ENCODE data around the gene SOX6. TPM values are rescaled to one million over a fixed set of nuclear protein-coding genes. Genes with fewer than 3 reads are reported as not detected.

SOX6 gene
- total RNA-seq, 1 donor from 2014 or later, result 24.9 TPM

DNA sequence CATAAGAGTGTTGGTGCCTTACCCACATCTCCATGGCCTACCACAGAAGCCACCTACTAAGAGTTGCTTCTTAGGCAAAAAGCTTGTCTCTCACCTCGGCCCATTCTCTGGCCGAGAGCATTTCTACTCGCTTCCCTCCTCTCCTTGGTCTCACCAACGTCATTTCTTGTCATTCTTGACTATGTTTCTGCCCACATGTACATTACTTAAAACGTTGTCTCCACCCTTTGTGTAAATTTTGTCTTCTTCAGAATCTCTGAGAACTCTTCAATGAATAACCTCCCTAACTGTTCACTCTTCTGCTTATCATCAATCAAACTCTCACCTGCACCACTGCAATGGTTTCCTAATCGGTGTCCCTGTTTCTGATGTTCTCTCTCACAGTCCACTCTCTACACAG, 20.1 kb downstream of the SOX6 start:
- Mint-ChIP-seq H3K4me1 (ENCODE audit: unreplicated experiment) (peaks cover 9% of the 10 kb centered on the region), H3K36me3 (no peaks in the 10 kb centered on the region), H3K27me3 (no peaks in the 10 kb centered on the region), H3K27ac (no peak overlapping the region), H3K4me3 (no peak overlapping the region), H3K9me3 (no peaks in the 10 kb centered on the region)
- TF ChIP-seq, protein P1, sequence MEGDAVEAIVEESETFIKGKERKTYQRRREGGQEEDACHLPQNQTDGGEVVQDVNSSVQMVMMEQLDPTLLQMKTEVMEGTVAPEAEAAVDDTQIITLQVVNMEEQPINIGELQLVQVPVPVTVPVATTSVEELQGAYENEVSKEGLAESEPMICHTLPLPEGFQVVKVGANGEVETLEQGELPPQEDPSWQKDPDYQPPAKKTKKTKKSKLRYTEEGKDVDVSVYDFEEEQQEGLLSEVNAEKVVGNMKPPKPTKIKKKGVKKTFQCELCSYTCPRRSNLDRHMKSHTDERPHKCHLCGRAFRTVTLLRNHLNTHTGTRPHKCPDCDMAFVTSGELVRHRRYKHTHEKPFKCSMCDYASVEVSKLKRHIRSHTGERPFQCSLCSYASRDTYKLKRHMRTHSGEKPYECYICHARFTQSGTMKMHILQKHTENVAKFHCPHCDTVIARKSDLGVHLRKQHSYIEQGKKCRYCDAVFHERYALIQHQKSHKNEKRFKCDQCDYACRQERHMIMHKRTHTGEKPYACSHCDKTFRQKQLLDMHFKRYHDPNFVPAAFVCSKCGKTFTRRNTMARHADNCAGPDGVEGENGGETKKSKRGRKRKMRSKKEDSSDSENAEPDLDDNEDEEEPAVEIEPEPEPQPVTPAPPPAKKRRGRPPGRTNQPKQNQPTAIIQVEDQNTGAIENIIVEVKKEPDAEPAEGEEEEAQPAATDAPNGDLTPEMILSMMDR (conservative IDR thresholded peaks at IDR 0.05), result no peak
- no peak for DNase-seq (ENCODE audit: extremely low spot score, unreplicated experiment)

DNA sequence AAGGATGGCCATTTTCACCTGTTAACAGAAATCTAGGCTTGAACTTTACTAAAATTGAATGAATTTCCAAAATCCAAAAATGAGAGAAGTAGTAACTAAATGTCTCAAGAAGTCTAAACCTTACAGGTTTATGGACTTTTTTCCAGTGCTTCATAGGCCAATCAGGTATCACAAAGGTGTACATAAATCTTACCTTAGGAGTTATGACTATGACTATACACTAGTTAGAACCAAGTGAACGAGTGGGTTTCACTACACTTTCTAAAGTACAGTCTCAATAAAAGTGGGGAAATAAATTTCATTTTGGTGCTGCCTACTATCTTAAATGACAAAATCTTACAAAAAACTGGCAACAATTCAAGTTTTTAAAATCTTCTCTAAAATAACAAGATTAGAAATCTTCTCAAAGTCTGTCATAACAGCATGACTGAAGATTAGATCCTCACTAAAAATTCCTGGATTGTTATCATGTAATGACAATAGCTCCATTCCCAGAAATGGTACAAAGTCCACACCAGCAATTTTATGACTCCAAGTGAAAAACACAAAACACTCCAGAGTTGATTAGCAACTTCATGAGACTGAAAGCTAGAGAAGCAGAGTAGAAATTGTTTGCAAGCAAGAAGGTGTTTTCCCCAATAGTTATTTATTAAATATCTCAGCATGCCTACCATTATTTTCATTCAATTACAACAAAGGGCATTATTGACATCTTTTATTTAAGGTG, 20.9 kb downstream of the SOX6 start:
- H3K4me1 Mint-ChIP-seq (ENCODE audit: unreplicated experiment), result peaks cover 9% of the 10 kb centered on the region
- no peak overlapping the region for H3K27ac Mint-ChIP-seq
- H3K9me3 Mint-ChIP-seq, result no peaks in the 10 kb centered on the region
- no peaks in the 10 kb centered on the region for H3K27me3 Mint-ChIP-seq
- no peak overlapping the region for H3K4me3 Mint-ChIP-seq
- TF ChIP-seq, protein P1 (conservative IDR thresholded peaks at IDR 0.05), result no peak
- no peak for DNase-seq (ENCODE audit: extremely low spot score, unreplicated experiment)
- no peaks in the 10 kb centered on the region for H3K36me3 Mint-ChIP-seq

DNA sequence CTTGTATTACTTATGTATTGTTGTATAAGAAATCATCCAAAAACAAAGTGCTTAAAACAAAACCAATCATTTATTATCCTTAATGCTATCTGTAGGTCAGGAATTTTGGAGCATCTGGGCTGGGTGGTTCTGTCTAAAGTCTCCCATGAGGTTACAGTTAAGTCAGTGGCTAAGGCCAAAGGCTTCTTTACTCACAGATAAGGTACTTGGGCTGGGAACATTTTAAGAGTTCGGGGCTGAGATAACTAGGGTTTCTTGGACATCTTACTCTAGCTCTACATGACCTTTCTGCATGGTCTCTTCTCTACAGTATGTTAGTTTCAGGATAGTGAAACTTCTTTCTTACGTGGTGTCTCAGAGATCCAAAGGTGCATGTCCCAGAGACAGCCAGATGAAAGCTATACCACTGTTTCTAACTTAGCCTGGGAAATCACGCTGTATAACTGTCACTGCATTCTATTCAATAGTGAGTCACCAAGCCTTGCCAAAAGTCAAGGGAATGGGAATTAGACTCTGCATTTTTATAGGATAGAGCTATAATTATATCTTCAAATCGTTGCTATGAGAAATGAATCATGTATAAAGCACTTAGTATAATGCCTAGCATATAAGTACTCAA, 29.6 kb downstream of the SOX6 start:
- Mint-ChIP-seq H3K36me3 (no peaks in the 10 kb centered on the region), H3K4me3 (no peak overlapping the region), H3K4me1 (ENCODE audit: unreplicated experiment) (no peaks in the 10 kb centered on the region), H3K27ac (no peak overlapping the region), H3K9me3 (no peaks in the 10 kb centered on the region), H3K27me3 (no peaks in the 10 kb centered on the region)
- TF ChIP-seq, protein P1 (conservative IDR thresholded peaks at IDR 0.05), result no peak
- no peak for DNase-seq (ENCODE audit: extremely low spot score, unreplicated experiment)

DNA sequence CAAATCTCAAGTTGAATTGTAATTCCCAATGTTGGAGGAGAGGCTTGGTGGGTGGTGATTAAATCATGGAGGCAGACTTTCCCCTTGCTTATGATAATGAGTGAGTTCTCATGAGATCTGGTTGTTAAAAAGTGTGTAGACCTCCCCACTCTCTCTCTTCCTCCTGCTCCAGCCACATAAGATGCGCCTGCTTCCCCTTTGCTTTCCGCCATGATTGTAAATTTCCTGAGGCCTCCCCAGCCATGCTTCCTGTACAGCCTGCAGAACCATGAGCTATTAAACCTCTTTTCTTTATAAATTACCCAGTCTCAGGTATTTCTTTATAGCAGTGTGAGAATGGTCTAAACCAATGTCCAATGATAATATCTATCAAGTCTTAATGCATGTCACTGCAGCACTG, 34.2 kb downstream of the SOX6 start:
- TF ChIP-seq, protein P1 (conservative IDR thresholded peaks at IDR 0.05), result no peak
- Mint-ChIP-seq H3K27ac (no peak overlapping the region), H3K9me3 (no peaks in the 10 kb centered on the region), H3K4me1 (ENCODE audit: unreplicated experiment) (no peaks in the 10 kb centered on the region), H3K4me3 (no peak overlapping the region), H3K27me3 (no peaks in the 10 kb centered on the region), H3K36me3 (no peaks in the 10 kb centered on the region)
- DNase-seq (ENCODE audit: extremely low spot score, unreplicated experiment), result no peak

DNA sequence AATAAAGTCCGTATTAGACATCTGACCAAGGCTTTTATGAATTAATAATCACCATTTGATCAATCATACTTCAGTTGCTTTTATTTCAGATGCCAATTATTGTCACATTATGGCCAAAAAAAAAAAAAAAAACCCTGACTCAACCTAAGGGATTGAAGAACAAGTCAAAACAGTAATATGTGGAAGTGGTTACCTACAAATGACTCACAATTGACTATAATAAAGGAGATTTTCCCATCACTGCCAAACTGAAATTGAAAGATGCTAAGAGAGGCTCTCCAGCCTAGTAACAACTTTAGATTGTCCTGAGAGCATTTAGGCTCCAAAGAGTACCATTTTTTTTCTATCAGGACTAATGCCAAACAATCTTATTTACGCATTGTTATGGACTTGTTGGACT, 35.2 kb downstream of the SOX6 start:
- Mint-ChIP-seq H3K27me3 (no peaks in the 10 kb centered on the region), H3K9me3 (no peaks in the 10 kb centered on the region), H3K27ac (no peak overlapping the region), H3K4me1 (ENCODE audit: unreplicated experiment) (no peaks in the 10 kb centered on the region), H3K4me3 (no peak overlapping the region), H3K36me3 (no peaks in the 10 kb centered on the region)
- no peak for DNase-seq (ENCODE audit: extremely low spot score, unreplicated experiment)
- TF ChIP-seq, protein P1 (conservative IDR thresholded peaks at IDR 0.05), result no peak

Data from type B pancreatic cell (in vitro differentiated cells).